IMR-90 (cell line): ENCODE measurements around the gene ASS1. TPM values are rescaled to one million over a fixed set of nuclear protein-coding genes. Genes with fewer than 3 reads are reported as not detected.

Source experiments
- ATAC-seq: fragments of 200-7000 bp; cut with Tn5 transposase; 2 replicates; pipeline ENCODE4 v1.9.1; 2020; ENCODE audit warnings: low read depth, mild to moderate bottlenecking, moderate library complexity
- BruUV-seq: library from RNA; stranded (reverse); fragments of 400-500 nt; replicated peaks from 2 replicates; lab custom pipeline; 2021; lab: Mats Ljungman, UMichigan
- CTCF ChIA-PET: fragments of 300-600 bp; formaldehyde crosslinking; extraction: SDS; loops from one replicate; lab custom pipeline; 2021; ENCODE audit warnings: antibody characterized with exemption; lab: Yijun Ruan, JAX
- POLR2A ChIA-PET: fragments of 300-600 bp; sonication (Branson Sonifier 250); formaldehyde crosslinking; loops from one replicate; lab custom pipeline; 2022; ENCODE audit warnings: antibody characterized with exemption; ENCODE audit not compliant: unreplicated experiment; lab: Charles Lee
- DNase-seq: peaks from one replicate; pipeline ENCODE4 v3.0.0; 2013
- H2AFZ ChIP-seq: replicated peaks from 2 replicates; pipeline ENCODE3; 2013; ENCODE audit warnings: low read length, mild to moderate bottlenecking; ENCODE audit not compliant: poor library complexity
- H2AK5ac ChIP-seq: 2 replicates; pipeline ENCODE4 v1.6.1; 2013; ENCODE audit warnings: low read depth, low read length, inconsistent platforms
- H2AK9ac ChIP-seq: replicated peaks from 2 replicates; pipeline ENCODE3; 2013; ENCODE audit warnings: mild to moderate bottlenecking, low read depth, low read length, moderate library complexity; ENCODE audit not compliant: poor library complexity
- H2BK120ac ChIP-seq: 2 replicates; pipeline ENCODE4 v1.6.1; 2013; ENCODE audit warnings: low read depth, low read length, inconsistent platforms
- H2BK15ac ChIP-seq: 3 replicates; pipeline ENCODE4 v1.6.1; 2013; ENCODE audit warnings: low read depth, low read length, inconsistent platforms
- H2BK20ac ChIP-seq: 2 replicates; pipeline ENCODE4 v1.6.1; 2013; ENCODE audit warnings: low read depth, mild to moderate bottlenecking, inconsistent platforms, low read length, moderate library complexity
- H2BK5ac ChIP-seq: 2 replicates; pipeline ENCODE4 v1.6.1; 2013; ENCODE audit warnings: mild to moderate bottlenecking, low read depth, low read length, inconsistent platforms; ENCODE audit not compliant: poor library complexity, severe bottlenecking
- H3K14ac ChIP-seq: replicated peaks from 2 replicates; pipeline ENCODE4 v1.6.1; 2013; ENCODE audit warnings: low read depth, low read length, inconsistent platforms
- H3K18ac ChIP-seq: 2 replicates; pipeline ENCODE4 v1.6.1; 2013; ENCODE audit warnings: low read depth, low read length, control low read depth
- H3K23ac ChIP-seq: 2 replicates; pipeline ENCODE4 v1.6.1; 2013; ENCODE audit warnings: low read depth, low read length, inconsistent platforms
- H3K27ac ChIP-seq: 2 replicates; pipeline ENCODE4 v1.5.1; 2013; ENCODE audit warnings: mild to moderate bottlenecking, control low read depth, low read length; ENCODE audit not compliant: insufficient read depth
- H3K27me3 ChIP-seq: 2 replicates; pipeline ENCODE4 v1.6.1; 2013; ENCODE audit warnings: low read length; ENCODE audit not compliant: control insufficient read depth, insufficient read depth
- H3K36me3 ChIP-seq: 2 replicates; pipeline ENCODE4 v1.6.1; 2013; ENCODE audit warnings: low read length, mixed read lengths; ENCODE audit not compliant: control insufficient read depth, insufficient read depth
- H3K4ac ChIP-seq: 2 replicates; pipeline ENCODE4 v1.6.1; 2013; ENCODE audit warnings: low read depth, low read length, inconsistent platforms
- H3K4me1 ChIP-seq: 2 replicates; pipeline ENCODE4 v1.6.1; 2013; ENCODE audit warnings: low read length, mixed read lengths; ENCODE audit not compliant: control insufficient read depth, insufficient read depth
- H3K4me2 ChIP-seq: 2 replicates; pipeline ENCODE4 v1.6.1; 2013; ENCODE audit warnings: low read depth, mild to moderate bottlenecking, control low read depth, low read length, moderate library complexity
- H3K4me3 ChIP-seq: 2 replicates; pipeline ENCODE4 v1.5.1; 2013; ENCODE audit warnings: low read depth, mild to moderate bottlenecking, control low read depth, low read length, moderate library complexity; ENCODE audit not compliant: insufficient read depth
- H3K56ac ChIP-seq: 2 replicates; pipeline ENCODE4 v1.6.1; 2013; ENCODE audit warnings: low read length, inconsistent platforms; ENCODE audit not compliant: insufficient read depth; ENCODE audit errors: extremely low read depth
- H3K79me1 ChIP-seq, 2 experiments: 2 replicates each; pipeline ENCODE4 v1.6.1; 2013; ENCODE audit warnings: low read length in 2 of 2, inconsistent platforms in 1 of 2, low read depth in 1 of 2
- H3K9ac ChIP-seq: 2 replicates; pipeline ENCODE4 v1.6.1; 2013; ENCODE audit warnings: low read depth, low read length, control low read depth
- H3K9me1 ChIP-seq: 2 replicates; pipeline ENCODE4 v1.6.1; 2013; ENCODE audit warnings: low read length, inconsistent platforms; ENCODE audit not compliant: insufficient read depth
- H3K9me3 ChIP-seq: 2 replicates; pipeline ENCODE4 v1.6.1; 2013; ENCODE audit warnings: low read length; ENCODE audit not compliant: control insufficient read depth, insufficient read depth
- H4K20me1 ChIP-seq: 2 replicates; pipeline ENCODE4 v1.6.1; 2013; ENCODE audit warnings: low read length, inconsistent platforms; ENCODE audit not compliant: insufficient read depth
- H4K5ac ChIP-seq: 2 replicates; pipeline ENCODE4 v1.6.1; 2013; ENCODE audit warnings: mild to moderate bottlenecking, low read depth, low read length, control low read depth
- H4K8ac ChIP-seq, 2 experiments: 2 replicates each; pipeline ENCODE4 v1.6.1; 2013; ENCODE audit warnings: low read depth in 2 of 2, low read length in 2 of 2, control low read depth in 1 of 2, inconsistent platforms in 1 of 2
- H4K91ac ChIP-seq: 2 replicates; pipeline ENCODE4 v1.6.1; 2013; ENCODE audit warnings: low read depth, low read length, inconsistent platforms; ENCODE audit not compliant: insufficient read depth
- BHLHE40 ChIP-seq: fragments of 150-350 bp; IDR thresholded peaks from 2 replicates; pipeline ENCODE4 v1.6.1; 2016; ENCODE audit warnings: mild to moderate bottlenecking, low read depth, low read length
- CEBPB ChIP-seq: IDR thresholded peaks from 2 replicates; pipeline ENCODE4 v1.6.1; 2012; ENCODE audit warnings: low read depth, low read length, improper control_type of control experiment
- CHD1 ChIP-seq: IDR thresholded peaks from 2 replicates; pipeline ENCODE4 v1.6.1; 2012; ENCODE audit warnings: low read depth, low read length, improper control_type of control experiment
- CTCF ChIP-seq: conservative IDR thresholded peaks from 2 replicates; pipeline ENCODE4 v1.5.1; 2012; ENCODE audit warnings: mild to moderate bottlenecking, low read depth, low read length, improper control_type of control experiment
- ELK1 ChIP-seq: fragments of 150-350 bp; IDR thresholded peaks from 2 replicates; pipeline ENCODE4 v1.6.1; 2016; ENCODE audit warnings: low read depth, mild to moderate bottlenecking, low read length, moderate library complexity, borderline replicate concordance
- FOS ChIP-seq: fragments of 150-350 bp; IDR thresholded peaks from 2 replicates; pipeline ENCODE4 v1.6.1; 2016; ENCODE audit warnings: low read depth, low read length
- MAFK ChIP-seq: IDR thresholded peaks from 2 replicates; pipeline ENCODE4 v1.6.1; 2012; ENCODE audit warnings: low read depth, low read length, improper control_type of control experiment
- MAZ ChIP-seq: IDR thresholded peaks from 2 replicates; pipeline ENCODE4 v1.6.1; 2012; ENCODE audit warnings: low read depth, mild to moderate bottlenecking, low read length, improper control_type of control experiment, moderate library complexity, borderline replicate concordance
- MXI1 ChIP-seq: IDR thresholded peaks from 2 replicates; pipeline ENCODE4 v1.6.1; 2012; ENCODE audit warnings: low read depth, mild to moderate bottlenecking, low read length, moderate library complexity, borderline replicate concordance
- NFE2L2 ChIP-seq: fragments of 150-350 bp; IDR thresholded peaks from 2 replicates; pipeline ENCODE4 v1.6.1; 2016; ENCODE audit warnings: low read depth, mild to moderate bottlenecking, low read length
- POLR2A ChIP-seq: IDR thresholded peaks from 2 replicates; pipeline ENCODE4 v1.6.1; 2012; ENCODE audit warnings: mild to moderate bottlenecking, low read depth, low read length
- RAD21 ChIP-seq: IDR thresholded peaks from 2 replicates; pipeline ENCODE4 v1.6.1; 2012; ENCODE audit warnings: low read length, improper control_type of control experiment
- RCOR1 ChIP-seq: IDR thresholded peaks from 2 replicates; pipeline ENCODE4 v1.6.1; 2012; ENCODE audit warnings: mild to moderate bottlenecking, low read length, improper control_type of control experiment; ENCODE audit not compliant: insufficient replicate concordance
- RFX5 ChIP-seq: IDR thresholded peaks from 2 replicates; pipeline ENCODE4 v1.8.0; 2012; ENCODE audit warnings: low read depth, mild to moderate bottlenecking, low read length, moderate library complexity
- SMC3 ChIP-seq: fragments of 150-350 bp; IDR thresholded peaks from 2 replicates; pipeline ENCODE4 v1.6.1; 2016; ENCODE audit warnings: low read depth, mild to moderate bottlenecking, antibody characterized with exemption, low read length, moderate library complexity
- USF2 ChIP-seq: fragments of 150-350 bp; IDR thresholded peaks from 2 replicates; pipeline ENCODE4 v1.6.1; 2017; ENCODE audit warnings: mild to moderate bottlenecking, antibody characterized with exemption, low read length, low read depth
- WGBS, 2 experiments: methylation state at CpG; one replicate each; pipeline versions ENCODE4 v1.1.5 to v1.1.7; 2013; ENCODE audit warnings: missing lambda C conversion rate in 2 of 2; ENCODE audit not compliant: insufficient read length in 1 of 2; ENCODE audit errors: extremely low coverage in 2 of 2; 5-methylcytosine and 5-hydroxymethylcytosine counted together
- dilution Hi-C: fragments of 300-500 bp; cut with HindIII; formaldehyde crosslinking; loops from one replicate; pipeline ENCODE4 v1.14.3; 2018; ENCODE audit warnings: low sequenced_read_pairs; ENCODE audit not compliant: unreplicated experiment
- in situ Hi-C: fragments of 300-500 bp; cut with MboI; formaldehyde crosslinking; loops from 3 replicates; pipeline ENCODE4 v1.14.3; 2019; ENCODE audit warnings: low sequenced_read_pairs, inconsistent platforms, mixed read lengths
- intact Hi-C: fragments of 100-400 bp; cut with micrococcal nuclease; formaldehyde crosslinking; loops from 2 replicates; pipeline ENCODE4 v1.10.0; 2022
- polyA plus RNA-seq, 3 experiments: library from polyadenylated mRNA; depleted of rRNA; stranded (reverse); fragments of >200 nt; gene quantifications; 2 replicates each; pipeline ENCODE4 v1.2.3, GENCODE V29; 2012; ENCODE audit warnings: low replicate concordance in 1 of 3
- total RNA-seq: library from RNA; depleted of rRNA; stranded (reverse); fragments of >200 nt; gene quantifications from 2 replicates; pipeline ENCODE4 v1.2.3, GENCODE V29; 2012

ASS1 gene
- total and polyA plus RNA-seq, 2 of the 4 experiments (the other 2 are of a cell fraction), result 39.6 to 41.9 TPM

- POLR2A ChIA-PET, result interaction anchor here (0.5 kb wide), 1 partner anchor 103 kb away, joined by 11 read pairs; the partner anchor contains the start of gene FUBP3
- no peak overlapping the region for H2BK20ac ChIP-seq
- intact Hi-C loops (no loop called here), dilution Hi-C loops (no loop called here), in situ Hi-C loops (no loop called here)
- no TSS peak for BruUV-seq
- no peak overlapping the region for H3K27ac ChIP-seq
- no peak for DNase-seq
- no peak overlapping the region for H4K91ac ChIP-seq
- no peak overlapping the region for H2BK120ac ChIP-seq
- H4K5ac ChIP-seq, result no peak overlapping the region
- peaks cover 15% of the 10 kb centered on the region for H3K27me3 ChIP-seq
- TF ChIP-seq CEBPB (no peak), MXI1 (no peak), MAFK (no peak), MAZ (no peak), CHD1 (no peak), NFE2L2 (no peak), RAD21 (no peak), BHLHE40 (no peak), FOS (no peak), POLR2A (no peak), RCOR1 (no peak), RFX5 (no peak), CTCF (no peak), USF2 (no peak), SMC3 (no peak), ELK1 (no peak)
- H3K18ac ChIP-seq, result no peak overlapping the region
- no peak overlapping the region for H3K14ac ChIP-seq
- 72% methylated on average over 4 of the region's 21 CpGs; no CpG with 5 or more reads in 1 of the 2 experiments for WGBS, 2 experiments
- H3K9ac ChIP-seq, result no peak overlapping the region
- H2AK5ac ChIP-seq, result no peak overlapping the region
- H3K56ac ChIP-seq, result no peak overlapping the region
- H3K4me3 ChIP-seq, result no peak overlapping the region
- H4K8ac ChIP-seq, result no peak overlapping the region
- ATAC-seq, result no peak
- H3K9me3 ChIP-seq, result no peaks in the 10 kb centered on the region
- H3K4ac ChIP-seq, result no peak overlapping the region
- H3K79me1 ChIP-seq, result no peaks in the 10 kb centered on the region
- no peaks in the 10 kb centered on the region for H3K9me1 ChIP-seq
- H3K4me1 ChIP-seq, result no peaks in the 10 kb centered on the region
- no peak overlapping the region for H2BK15ac ChIP-seq
- no peak overlapping the region for H2AFZ ChIP-seq
- no peak overlapping the region for H2AK9ac ChIP-seq
- H2BK5ac ChIP-seq, result no peak overlapping the region
- no peak overlapping the region for H3K23ac ChIP-seq
- no peak overlapping the region for H3K4me2 ChIP-seq
- no peaks in the 10 kb centered on the region for H4K20me1 ChIP-seq
- CTCF ChIA-PET, result no interaction called here
- no peaks in the 10 kb centered on the region for H3K36me3 ChIP-seq
These were observed 31.5 kb downstream of the ASS1 start for GRCh38 chr9:130476151-130476730.
